Choroid plexus epithelial cell (primary cell): ENCODE measurements around the gene TMEM151B.

ENCODE experiments used
- DNase-seq: peaks from one replicate; pipeline ENCODE4 v3.0.0-alpha.2; 2010; ENCODE audit warnings: low read depth
- H3K4me3 ChIP-seq: 2 replicates; pipeline ENCODE4 v1.5.1; 2011; ENCODE audit warnings: low read depth, mild to moderate bottlenecking, control low read depth, low read length, moderate library complexity
- TF ChIP-seq, protein P1 (sequence below): conservative IDR thresholded peaks from 2 replicates; pipeline ENCODE4 v1.5.1; 2011; ENCODE audit warnings: low read depth, mild to moderate bottlenecking, control low read depth, inconsistent platforms, low read length, moderate library complexity

Gene TMEM151B

GRCh38 chr6:44332585-44332984 is 62.3 kb downstream of the TMEM151B start:
- DNase-seq: peak; percentile 8
- H3K4me3 ChIP-seq: no peak overlapping the region
- TF ChIP-seq, protein P1, sequence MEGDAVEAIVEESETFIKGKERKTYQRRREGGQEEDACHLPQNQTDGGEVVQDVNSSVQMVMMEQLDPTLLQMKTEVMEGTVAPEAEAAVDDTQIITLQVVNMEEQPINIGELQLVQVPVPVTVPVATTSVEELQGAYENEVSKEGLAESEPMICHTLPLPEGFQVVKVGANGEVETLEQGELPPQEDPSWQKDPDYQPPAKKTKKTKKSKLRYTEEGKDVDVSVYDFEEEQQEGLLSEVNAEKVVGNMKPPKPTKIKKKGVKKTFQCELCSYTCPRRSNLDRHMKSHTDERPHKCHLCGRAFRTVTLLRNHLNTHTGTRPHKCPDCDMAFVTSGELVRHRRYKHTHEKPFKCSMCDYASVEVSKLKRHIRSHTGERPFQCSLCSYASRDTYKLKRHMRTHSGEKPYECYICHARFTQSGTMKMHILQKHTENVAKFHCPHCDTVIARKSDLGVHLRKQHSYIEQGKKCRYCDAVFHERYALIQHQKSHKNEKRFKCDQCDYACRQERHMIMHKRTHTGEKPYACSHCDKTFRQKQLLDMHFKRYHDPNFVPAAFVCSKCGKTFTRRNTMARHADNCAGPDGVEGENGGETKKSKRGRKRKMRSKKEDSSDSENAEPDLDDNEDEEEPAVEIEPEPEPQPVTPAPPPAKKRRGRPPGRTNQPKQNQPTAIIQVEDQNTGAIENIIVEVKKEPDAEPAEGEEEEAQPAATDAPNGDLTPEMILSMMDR: no peak

GRCh38 chr6:44333273-44333919 is 63.1 kb downstream of the TMEM151B start:
- no peak overlapping the region for H3K4me3 ChIP-seq
- TF ChIP-seq, protein P1: no peak
- no peak for DNase-seq

GRCh38 chr6:44333942-44334341 is 63.7 kb downstream of the TMEM151B start:
- DNase-seq: no peak
- TF ChIP-seq, protein P1: no peak
- H3K4me3 ChIP-seq: no peak overlapping the region

GRCh38 chr6:44335631-44336030 is 65.4 kb downstream of the TMEM151B start:
- no peak for DNase-seq
- H3K4me3 ChIP-seq: no peak overlapping the region
- TF ChIP-seq, protein P1: no peak

DNA sequence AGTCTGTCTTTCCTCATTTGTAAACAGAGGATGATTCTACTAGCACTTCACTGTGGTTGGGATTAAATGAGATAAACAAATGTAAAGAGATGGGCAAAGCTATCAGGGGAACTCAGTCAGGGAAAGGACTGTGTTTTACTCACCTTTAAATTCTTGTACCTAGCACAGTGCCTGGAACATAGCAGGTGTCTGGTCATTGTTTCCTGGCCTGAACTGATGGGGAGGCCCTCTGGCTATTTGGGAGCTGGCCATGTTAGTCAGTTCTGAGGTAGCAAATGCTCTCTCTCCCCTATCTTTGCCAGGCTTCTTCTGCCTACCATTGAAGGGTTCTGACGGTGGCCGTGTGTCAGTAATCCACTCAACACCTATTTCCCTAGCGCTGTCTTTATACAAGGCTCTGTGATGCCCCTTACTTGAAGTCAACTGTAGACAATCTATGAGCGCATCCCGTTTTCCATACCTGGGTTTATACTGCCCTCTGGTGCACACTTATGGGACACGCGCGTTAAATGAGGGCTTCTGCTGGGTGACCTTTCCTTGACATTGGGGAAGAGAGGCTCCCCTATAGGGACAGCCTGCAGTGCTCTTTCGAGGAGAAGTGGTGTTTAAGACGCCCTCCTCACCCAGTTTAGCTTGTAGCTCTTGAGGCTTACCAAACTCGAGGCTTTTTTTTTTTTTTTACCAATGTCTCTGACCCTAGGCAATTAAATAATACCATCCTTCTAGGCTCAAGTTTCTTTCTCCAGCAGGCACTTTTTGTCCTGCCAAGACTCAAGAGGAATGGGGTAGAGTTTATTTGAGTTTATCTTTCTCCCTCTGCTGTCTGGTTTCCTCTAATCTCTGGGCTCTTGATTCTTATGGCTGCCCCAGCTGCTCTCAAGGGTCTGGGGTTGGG is 68.2 kb downstream of the TMEM151B start:
- H3K4me3 ChIP-seq: no peak overlapping the region
- TF ChIP-seq, protein P1: peak; percentile 84
- peak; percentile 73 for DNase-seq

DNA sequence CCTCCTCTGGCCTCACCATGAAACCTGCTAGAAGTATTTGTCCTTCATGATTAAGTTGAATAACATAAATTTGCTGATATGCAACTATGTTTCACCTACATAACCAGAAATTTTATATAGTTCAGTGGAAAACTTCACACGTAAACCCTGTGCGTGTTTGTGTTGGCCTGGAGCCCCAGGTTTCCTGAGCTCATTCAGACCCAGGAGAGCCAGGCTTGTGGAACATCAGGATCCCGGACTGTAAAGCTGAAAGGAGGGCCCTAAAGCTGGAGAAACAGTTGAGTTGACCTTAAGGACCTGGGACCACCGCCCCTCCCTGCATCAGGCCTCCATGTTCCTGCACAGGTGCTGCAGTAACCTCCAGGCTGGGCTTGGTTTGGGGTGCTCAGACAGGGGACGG is 69.1 kb downstream of the TMEM151B start:
- TF ChIP-seq, protein P1: no peak
- DNase-seq: no peak
- no peak overlapping the region for H3K4me3 ChIP-seq
